Measurements from ENCODE around the gene OSBPL10. TPM values are rescaled to one million over a fixed set of nuclear protein-coding genes. Genes with fewer than 3 reads are reported as not detected.

The OSBPL10 gene
- total and polyA plus RNA-seq, 2 of the 8 experiments (the other 6 are each of a cell fraction or from before 2014, with no cell fraction given): 26.2 to 86.7 TPM

- Histone ChIP-seq H3K14ac (ENCODE audit: insufficient read length) (no peak overlapping the region), H3K56ac (replicated peaks; ENCODE audit: insufficient read length, low read depth, low read length) (no peak overlapping the region), H3K18ac (ENCODE audit: extremely low read depth, low read length) (no peak overlapping the region), H3K23ac (ENCODE audit: insufficient read length) (no peak overlapping the region), H3K4me2 (ENCODE audit: insufficient read depth in 1 of 2, low read depth in 2 of 2, low read length in 2 of 2) (no peak overlapping the region), H2AFZ (ENCODE audit: low read length) (no peak overlapping the region), H3K23me2 (ENCODE audit: low read depth, low read length) (no peaks in the 10 kb centered on the region), H4K5ac (ENCODE audit: insufficient read length, low read depth, low read length) (no peak overlapping the region), H2BK120ac (replicated peaks; ENCODE audit: low read depth, low read length) (no peak overlapping the region), H4K8ac (ENCODE audit: extremely low read depth, insufficient read depth, low read length) (no peak overlapping the region), H2BK5ac (ENCODE audit: low read depth, low read length) (no peak overlapping the region), H2BK15ac (ENCODE audit: low read length) (no peak overlapping the region), H3K9me3 (ENCODE audit: insufficient read depth in 2 of 2, low read depth in 1 of 2, low read length in 1 of 2) (no peaks in the 10 kb centered on the region), H3K4me1 (replicated peaks in 1 of 4; ENCODE audit: control insufficient read depth in 3 of 4, insufficient read depth in 4 of 4, low read length in 3 of 4) (peaks cover 0 to 5% (median 0%) of the 10 kb centered on the region in 4 experiments; a peak in 1 of 7 replicates), H3K4ac (replicated peaks; ENCODE audit: insufficient read length, low read depth, low read length) (no peak overlapping the region), H2AK5ac (ENCODE audit: low read depth, low read length) (no peak overlapping the region), H3K4me3 (ENCODE audit: extremely low read depth in 1 of 4, insufficient read depth in 2 of 4, low read depth in 3 of 4, low read length in 4 of 4) (no peak overlapping the region), H3K27ac (ENCODE audit: low read depth, low read length) (no peak overlapping the region), H2BK12ac (ENCODE audit: low read depth, low read length) (no peak overlapping the region), H3K36me3 (ENCODE audit: control insufficient read depth in 2 of 4, insufficient read depth in 4 of 4, low read length in 3 of 4) (peaks cover 0 to 25% (median 3%) of the 10 kb centered on the region in 4 experiments; a peak in 2 of 8 replicates), H3K79me2 (ENCODE audit: control insufficient read depth in 1 of 2, insufficient read depth in 2 of 2, low read length in 2 of 2) (no peaks in the 10 kb centered on the region), H2BK20ac (ENCODE audit: low read length) (no peak overlapping the region), H3K9ac (replicated peaks in 1 of 4; ENCODE audit: extremely low read depth in 1 of 4, low read depth in 3 of 4, low read length in 3 of 4) (no peak overlapping the region), H3K27me3 (replicated peaks in 1 of 4; ENCODE audit: control insufficient read depth in 3 of 4, extremely low read depth in 1 of 4, insufficient read depth in 3 of 4, low read length in 3 of 4) (peaks cover 0 to 1% (median 0%) of the 10 kb centered on the region in 4 experiments; a peak in 1 of 7 replicates), H4K91ac (replicated peaks; ENCODE audit: insufficient read length, low read length) (no peak overlapping the region), H3K79me1 (ENCODE audit: low read depth, low read length) (no peaks in the 10 kb centered on the region), H4K20me1 (replicated peaks in 1 of 2; ENCODE audit: control insufficient read depth in 1 of 2, insufficient read depth in 2 of 2, low read length in 2 of 2) (peaks cover 0 to 2% of the 10 kb centered on the region in 2 experiments)
- no peak for FAIRE-seq
- DNase-seq (ENCODE audit: low read depth in 1 of 2, low spot score in 2 of 2): no peak
- WGBS, 2 experiments (ENCODE audit: extremely low coverage in 1 of 2, insufficient coverage in 1 of 2, insufficient read length in 1 of 2, insufficient replicate concordance in 2 of 2, low coverage in 1 of 2, low lambda C conversion rate in 2 of 2, missing lambda C conversion rate in 1 of 2): 87% methylated on average over 1 of the region's 1 CpG; no CpG with 5 or more reads in 1 of the 2 experiments
- CTCF ChIA-PET (ENCODE audit: partially characterized antibody): no interaction called here
- no peak for TF ChIP-seq PHF8 (conservative IDR thresholded peaks at IDR 0.05; ENCODE audit: low read depth, low read length)
- TF ChIP-seq CREB1 (IDR thresholded peaks at IDR 0.05): no peak
- POLR2A ChIA-PET (ENCODE audit: partially characterized antibody): no interaction called here
Observed at GRCh38 chr3:31620656-31621055, 360.4 kb downstream of the OSBPL10 start.
